HT1080 (cell line): Measurements from ENCODE around the gene PDK1. TPM values are rescaled to one million over a fixed set of nuclear protein-coding genes. Genes with fewer than 3 reads are reported as not detected.
"Not testable (repeated sequence)": the region's sequence is repeated elsewhere in the genome, so short reads cannot be mapped to it uniquely, and the experiment has no call there.

Experiments used
- DNase-seq: peaks from one replicate; pipeline ENCODE4 v3.0.0-alpha.2; 2015; ENCODE audit warnings: low read depth
- total RNA-seq: library from RNA; depleted of rRNA; stranded (reverse); fragments of >200 nt; shearing (Covaris generic); gene quantifications from 2 replicates; pipeline ENCODE4 v1.2.3, GENCODE V29; 2014

PDK1 gene
- total RNA-seq, 1 experiment from 2014 or later: 11.3 TPM

DNA sequence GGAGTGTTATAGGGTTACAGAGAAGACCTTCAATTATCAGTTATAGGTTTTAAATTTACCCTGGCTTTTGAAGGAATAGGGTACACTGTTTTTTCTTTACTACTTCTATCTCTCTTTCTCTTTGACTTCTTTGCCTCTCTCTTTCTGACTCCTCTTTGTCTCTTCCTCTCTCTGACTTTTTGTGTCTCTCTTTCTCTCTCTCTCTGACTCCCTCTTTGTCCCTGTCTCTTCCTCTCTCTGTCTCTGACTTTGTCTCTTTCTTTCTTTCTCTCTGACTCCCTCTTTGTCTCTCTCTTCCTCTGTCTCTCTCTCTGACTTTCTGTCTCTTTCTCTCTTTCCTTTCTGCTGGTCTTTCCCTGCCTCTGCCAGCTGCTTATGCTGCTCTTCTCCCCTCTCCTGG, 36.3 kb downstream of the PDK1 start:
- DNase-seq: not testable (repeated sequence)

DNA sequence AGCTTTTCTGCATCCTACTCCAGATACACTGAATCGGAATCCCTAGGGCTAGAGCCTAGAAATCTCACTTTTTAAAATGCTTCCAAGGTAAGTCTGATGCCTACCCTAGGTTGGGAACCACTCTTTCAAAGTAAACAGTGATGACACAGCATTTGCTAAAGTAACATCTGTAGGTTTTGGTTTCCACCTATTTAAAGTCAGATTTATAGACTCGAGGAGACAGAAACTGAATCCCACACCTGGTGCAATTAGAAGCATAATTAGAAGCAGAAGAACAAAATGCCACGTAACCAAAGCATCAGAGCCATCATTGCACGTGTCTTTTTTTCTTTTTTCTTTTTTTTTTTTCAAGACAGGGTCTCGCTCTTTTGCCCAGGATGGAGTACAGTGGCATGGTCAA, 40.9 kb downstream of the PDK1 start:
- no peak for DNase-seq

DNA sequence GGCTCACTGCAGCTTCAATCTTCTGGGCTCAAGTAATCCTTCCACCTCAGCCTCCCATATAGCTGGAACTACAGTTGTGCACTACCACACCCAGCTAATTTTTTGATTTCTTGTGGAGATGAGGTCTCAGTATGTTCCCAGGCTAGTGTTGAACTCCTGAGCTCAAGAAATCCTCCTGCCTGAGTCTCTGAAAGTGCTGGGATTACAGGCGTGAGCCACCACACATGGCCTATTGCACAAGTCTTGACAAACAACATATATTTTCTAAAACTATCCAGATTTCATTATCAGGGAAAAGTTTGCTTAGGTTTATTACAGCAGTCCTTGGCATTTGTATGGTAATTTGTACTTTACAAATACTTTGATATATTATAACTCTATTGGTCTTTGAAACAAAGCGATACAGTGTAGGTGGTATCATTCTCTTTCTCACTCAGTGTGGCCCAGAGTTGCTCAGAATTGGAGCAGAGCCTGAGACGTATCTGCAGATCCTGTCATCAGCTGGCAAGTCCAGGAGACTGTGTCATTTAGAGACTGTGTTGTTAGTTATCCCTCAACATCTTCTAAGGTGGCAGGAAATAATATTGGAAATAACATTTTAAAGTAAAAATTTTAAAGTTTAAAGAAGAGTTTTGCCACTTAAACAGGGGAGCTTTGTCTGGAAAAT, 41.4 kb downstream of the PDK1 start:
- no peak for DNase-seq

DNA sequence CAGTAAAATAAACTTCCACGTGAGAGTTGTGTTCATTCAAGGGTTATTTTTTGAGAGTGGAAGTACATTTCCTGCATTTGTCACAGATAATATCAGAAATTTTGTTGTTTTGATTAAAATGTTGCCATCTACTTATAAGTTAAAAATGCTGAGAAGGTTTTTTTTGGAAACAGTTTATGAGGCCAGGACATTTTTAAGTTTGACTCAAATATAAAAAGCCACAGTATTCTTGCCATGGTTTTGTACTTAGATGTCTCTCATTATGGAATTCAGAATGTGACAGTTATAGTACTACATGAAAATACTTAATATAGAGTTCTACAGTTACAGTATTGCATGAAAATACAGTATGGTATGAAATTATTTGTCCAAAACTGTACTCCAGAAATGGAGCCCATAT, 44.1 kb downstream of the PDK1 start:
- DNase-seq: no peak

DNA sequence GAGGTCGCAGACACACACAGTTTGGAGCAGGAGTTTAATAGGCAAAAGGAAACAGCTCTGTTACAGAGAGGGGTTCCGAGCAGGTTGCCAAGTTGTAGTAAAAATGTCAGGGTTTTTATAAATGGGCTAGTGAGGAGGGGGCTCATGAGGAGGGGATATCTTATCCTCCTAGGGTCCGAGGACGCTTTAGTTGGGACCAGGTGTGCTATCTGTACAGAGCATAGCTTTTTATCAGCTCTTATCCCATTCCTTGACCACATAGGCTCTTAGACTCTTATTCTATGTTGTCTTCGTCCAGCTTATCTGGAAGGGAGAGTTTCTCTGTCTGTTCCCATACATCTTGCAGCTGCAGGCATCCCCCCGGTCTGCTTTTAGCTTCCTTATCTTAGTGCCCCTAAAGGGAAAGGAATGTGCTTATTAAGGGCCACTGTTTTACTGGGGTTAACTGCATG, 44.7 kb downstream of the PDK1 start:
- no peak for DNase-seq

DNA sequence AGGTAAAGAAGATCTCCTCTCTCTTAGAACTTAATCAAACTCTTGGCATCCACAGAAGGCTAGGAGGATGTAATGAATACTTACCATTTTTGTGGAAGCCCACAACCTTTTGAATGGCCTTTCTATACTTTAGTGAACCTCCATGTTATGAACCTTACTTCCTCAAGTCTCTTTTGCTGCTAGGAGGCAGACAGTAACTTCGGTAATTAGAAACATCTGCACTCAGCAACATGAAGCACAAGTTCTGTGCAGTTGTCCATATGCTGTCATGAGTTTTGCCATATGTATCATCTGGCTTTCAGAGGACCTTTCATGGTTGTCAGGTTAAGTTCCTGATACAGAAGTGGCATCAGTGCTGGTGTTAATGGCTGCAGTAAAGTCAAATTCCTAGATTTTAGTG, 50.4 kb downstream of the PDK1 start:
- DNase-seq: no peak

DNA sequence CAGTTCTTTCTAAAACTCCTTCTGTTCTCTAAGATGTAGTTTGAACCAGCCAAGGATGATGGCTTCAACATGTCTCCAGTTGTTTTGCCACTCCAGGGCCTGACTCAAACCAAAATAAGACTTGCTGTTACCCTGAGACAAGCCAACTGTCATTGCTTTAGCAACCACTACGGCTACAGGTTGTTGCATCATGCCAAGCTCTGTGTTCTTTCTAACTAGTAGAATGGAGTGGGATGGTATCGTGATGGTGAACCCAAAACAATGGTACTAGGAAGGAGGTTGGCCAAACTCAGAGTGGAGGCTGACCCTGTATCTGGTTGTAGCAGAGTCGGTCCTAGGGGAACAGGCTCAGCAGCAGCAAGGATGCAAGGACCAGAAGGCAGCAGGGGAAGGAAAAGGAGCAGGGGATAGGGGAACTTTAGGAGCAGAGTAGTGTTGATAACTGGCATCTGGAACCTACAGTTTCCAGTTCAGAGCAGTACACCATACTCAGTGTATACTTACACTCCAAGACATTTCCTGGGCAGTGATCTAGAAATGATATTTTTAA, 51.6 kb downstream of the PDK1 start:
- DNase-seq: no peak

DNA sequence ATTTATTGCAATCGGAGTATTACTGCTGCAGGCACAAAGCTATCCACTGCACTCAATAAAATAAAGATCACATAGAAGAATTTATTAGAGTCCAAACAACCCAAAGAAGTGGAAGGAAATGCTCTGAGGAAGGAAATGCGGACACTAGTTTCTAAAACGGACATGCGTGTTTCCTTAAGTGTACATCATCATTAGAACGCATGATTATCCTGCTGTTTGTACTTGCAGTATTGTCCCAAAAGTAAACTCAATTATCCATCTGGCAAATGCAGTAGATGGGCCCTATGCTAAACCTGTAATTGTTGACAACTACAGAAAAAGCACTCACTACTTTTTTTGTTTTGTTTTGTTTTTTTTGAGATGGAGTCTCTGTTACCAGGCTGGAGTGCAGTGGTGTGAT, 53.6 kb downstream of the PDK1 start:
- DNase-seq: no peak

DNA sequence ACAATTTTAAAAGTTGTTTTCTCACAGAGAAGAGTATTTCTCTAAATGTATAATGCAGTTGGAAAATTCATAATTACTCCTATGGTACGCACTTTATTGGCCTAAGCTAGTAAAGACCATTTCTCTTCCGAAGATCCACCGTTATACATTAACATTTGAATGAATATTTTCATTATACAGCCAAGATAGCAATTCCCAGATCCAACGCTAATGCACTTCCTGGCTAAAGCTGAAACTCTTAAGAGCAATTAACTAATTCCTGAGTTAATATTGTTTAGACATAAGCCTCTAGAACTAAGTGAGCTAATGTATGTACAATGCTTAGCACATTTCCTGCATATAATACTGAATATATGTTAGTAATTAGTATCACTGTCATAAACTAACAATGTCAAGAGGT, 56.2 kb downstream of the PDK1 start:
- no peak for DNase-seq

DNA sequence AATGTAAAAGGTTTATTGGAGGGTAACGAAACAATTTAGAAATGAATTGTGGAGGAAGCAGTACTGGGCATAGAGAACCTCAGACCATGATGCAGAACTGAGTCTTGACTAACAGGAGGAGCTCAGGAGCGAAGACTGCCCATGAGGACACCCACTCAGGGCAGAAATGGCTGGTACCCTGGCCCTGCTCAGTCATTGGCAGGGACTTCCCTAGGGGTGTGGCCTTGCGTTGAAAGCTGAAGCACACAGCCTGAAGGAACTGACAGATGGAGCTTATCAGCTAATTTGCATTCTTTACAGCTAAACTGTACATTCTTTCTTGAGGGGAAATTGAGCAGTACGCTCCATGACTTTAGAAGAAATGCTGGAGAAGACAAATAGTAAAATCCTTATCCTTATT, 57.1 kb downstream of the PDK1 start:
- no peak for DNase-seq

DNA sequence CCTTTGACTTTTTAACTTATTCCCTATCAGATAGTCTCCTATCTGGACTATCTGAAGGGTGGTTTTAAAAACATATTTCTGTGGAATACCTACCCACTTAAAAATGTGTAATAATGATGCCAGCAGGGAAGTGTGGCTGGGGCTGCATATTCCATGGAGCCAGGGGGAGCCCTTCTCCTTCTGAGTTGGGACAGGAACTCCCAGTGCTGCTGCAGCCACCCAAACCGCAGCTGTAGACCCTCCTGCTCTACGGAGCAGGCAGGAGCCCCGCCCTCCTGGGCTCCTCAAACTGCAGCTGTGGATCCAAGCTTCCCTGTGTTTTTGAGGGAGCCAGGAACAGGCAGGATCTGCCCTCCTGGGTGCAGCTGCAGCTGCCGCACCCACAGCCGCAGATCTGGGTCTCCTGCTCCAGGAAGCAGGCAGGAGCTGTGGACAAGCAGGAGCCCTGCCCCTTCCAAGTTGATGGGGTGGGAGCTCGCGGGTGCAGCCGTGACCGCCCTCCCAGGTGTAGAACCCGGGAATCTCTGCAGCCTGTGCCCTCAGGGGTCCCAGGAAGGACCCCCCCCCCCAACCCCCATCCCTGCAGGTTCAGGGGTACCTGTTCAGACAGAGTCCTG, 57.8 kb downstream of the PDK1 start:
- no peak for DNase-seq

DNA sequence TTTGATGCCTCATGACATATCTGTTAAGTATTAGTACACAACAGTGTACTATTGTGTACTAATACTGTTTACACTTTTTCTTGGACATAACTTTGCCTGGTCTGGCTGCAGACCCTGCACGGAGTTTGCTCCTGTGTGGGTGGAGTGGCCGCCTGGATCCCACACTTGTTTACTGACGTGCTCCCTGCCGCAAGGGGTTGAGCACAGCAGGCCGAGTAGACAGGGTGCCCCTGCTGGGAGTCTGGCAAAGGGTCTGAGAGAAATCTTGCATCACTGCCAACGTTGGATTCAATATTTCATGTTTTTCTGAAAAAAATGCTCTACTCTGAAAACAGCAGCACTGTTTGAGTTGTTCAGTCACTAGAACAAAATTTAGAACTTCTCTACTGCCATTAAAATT, 59.0 kb downstream of the PDK1 start:
- no peak for DNase-seq

DNA sequence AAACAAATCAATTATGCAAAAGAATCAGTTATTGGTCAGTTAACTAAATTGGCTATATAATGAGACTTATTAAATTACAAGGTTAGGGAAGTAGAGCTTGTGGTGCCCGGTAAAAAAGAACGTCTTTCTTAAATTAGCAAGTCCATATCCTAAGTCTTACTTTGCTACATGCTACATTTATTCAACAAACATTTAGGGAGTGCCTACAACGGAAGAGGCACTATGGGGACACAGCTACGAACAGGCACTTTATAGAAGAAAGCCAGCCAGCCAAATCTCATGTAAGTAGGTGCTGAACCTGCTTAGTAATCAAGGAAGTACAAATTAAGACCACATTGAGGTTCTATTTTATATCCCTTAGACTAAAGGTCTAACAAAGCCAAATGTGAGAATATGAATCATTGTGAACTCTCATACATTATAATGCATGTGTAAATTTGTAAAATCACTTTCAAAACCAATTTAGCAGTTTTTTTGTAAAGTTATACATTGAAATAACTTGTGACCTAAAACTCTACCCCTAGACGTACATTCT, 59.9 kb downstream of the PDK1 start:
- DNase-seq: no peak

DNA sequence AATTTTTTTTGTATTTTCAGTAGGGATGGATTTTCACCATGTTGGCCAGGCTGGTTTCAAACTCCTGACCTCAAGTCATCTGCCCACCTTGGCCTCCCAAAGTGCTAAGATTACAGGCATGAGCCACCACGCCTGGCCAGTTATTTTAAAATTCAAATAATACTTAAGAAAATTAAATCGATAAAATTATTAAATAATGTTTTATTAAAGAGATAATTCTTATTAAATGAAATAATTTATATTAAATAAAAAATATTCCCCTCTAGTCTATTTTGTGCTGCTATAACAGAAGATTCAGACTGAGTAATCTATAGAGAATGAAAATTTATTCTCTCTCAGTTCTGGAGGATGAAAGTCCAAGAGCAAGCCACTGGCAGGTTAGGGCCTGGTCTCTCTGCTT, 61.2 kb downstream of the PDK1 start:
- DNase-seq: no peak

DNA sequence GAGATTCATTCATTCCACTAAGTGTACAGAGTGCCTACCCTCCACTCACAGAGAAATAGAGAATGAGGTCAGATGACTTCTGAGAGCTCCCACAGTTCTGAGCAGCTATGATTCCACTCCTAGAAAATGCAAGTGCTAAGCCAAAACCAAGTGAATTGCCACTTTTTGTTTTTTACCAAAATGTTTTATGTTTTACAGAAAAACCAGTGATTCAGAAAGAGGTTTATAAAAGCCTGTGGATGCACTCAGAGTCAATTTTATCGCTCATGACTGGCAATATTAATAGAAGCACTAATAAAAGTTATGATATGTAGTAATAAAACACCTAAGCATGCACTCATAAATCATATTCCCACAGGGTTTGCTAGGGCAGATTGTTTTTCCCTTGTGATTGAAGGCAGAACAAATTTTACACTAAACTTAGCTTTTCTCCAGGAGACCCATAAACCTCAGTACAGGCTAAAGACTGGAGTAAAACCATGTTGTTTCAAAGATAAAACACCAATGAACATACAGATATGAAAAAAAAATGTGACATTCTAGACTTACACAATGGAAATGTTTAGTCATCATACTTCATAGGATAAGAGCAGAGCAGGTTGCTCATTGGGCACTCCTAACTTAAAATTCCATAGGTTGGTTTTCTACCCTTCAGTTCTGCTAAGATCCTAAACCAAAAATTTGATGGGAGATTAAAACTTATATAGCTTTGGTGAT, 67.5 kb downstream of the PDK1 start:
- no peak for DNase-seq

DNA sequence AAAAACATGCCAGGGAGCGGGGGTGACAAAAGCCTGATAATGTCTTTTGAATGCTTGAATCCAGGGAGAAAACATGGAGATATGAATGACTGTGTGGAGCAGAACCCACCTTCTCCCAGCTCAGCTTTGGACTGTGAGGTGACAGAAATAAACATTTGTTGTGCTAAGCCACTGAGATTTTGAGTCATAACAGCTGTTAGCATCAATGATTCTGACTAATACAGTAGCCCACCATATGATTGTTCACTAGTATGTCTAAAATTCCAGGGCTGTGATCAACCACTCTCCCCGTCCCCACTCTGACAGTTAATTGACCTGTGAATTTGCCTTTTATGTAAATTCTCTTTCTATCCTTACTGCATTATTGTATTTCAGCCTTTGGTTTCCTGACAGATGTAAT, 69.1 kb downstream of the PDK1 start:
- DNase-seq: no peak

DNA sequence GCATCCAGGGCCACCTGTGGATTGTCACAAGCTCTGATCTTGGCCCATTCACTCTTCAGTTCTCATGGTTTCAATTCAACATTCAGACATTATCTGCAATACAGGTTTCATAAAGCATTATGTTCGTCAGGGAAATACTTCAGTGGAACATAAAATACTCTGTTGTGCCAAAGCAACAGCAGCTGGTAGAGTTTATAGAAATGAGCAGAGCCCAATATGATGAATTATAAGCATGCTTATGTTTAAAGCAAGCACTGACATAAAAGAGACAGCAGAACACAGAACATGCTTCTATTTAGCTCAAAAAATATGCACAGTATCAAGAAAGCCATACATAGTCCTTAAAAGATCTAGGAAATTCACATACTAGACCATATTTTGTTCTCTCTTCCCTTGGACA, 71.3 kb downstream of the PDK1 start:
- DNase-seq: no peak

DNA sequence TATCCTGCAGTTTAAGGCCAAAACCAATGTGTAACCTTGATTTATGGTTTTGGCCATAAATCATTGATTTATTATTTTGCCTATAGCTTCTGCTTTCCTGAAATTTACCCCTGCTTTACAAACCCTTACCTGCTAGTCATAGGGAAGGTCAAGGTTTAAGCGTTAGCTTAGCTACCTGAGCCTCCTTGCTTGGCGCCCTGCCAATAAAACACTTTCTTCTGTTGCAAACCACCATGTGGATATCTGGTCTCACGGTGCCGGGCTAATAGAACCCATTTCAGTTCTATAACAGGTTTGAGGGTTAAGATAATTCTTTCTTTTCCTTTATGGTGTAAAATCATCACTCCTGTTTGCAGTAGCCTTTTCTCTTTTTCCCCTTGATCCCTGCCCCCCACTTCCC, 72.2 kb downstream of the PDK1 start:
- DNase-seq: no peak

DNA sequence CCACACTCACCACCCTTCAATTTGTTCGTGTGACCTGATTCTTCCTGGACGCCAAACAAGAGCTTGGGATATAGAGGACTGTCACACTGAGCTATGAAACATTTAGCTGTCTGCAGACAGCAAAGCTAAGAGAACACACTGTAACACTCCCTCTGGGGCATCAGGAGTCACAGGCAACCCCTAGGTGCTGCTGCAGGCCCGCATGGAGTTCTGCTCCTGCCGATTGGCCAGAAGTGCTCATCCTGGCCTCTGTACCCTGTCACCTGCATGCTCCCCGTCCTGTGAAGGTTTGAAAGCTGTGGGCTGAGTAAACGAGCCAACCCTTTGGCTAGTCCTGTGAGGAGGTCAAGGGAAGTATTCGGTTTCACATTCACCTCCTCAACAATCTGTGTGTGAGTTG, 73.7 kb downstream of the PDK1 start:
- DNase-seq: no peak

DNA sequence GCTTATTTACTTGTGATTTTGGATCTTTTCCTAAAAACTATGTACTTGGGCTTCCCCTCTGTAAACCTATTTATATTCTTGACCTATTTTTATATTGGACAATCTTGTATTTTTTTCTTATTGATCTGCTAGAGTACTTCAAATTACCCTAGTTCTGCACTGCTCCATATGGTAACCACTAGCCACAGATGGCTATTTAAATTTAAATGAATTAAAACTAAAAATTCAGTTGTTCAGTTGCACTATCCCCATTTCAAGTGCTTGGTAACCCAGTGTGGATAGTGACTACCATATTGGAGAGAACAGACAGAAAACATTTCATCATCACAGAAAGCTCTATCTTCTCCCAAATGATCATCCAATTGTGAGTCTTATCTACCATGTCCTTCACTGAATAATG, 74.3 kb downstream of the PDK1 start:
- DNase-seq: no peak

DNA sequence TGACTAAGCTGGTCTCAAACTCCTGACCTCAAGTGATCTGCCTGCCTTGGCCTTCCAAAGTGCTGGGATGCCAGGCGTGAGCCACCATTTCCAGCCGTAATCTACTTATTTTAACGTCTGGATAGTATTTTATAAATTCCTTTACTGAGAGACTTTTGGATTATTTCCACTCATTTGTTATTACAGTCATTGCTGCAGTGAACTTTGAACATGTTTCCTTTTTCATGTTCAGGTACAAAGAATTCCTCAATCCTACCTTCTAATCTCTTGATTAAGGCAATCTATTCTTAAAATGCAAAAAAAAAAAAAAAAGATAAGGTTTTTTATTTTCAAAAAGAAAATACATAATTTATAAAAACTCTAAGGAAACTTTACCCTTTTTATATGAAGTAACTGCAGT, 78.6 kb downstream of the PDK1 start:
- no peak for DNase-seq

DNA sequence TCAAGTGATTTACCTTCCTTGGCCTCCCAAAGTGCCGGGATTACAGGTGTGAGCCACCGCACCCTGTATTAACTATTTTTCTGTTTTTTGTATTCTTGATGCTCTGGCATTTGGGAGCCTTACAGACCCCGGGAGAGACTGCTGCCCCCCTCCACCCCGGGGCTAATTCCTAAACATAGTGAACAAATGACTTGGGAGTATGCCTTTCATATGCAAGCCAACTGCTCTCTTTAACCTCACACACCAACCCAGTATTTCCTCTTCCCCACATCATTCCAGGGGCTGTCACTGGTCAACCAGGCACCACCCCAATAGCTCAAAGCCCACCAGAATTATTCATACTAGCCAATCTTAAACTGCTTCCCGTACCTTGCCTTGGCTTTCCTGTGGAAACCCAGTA, 79.7 kb downstream of the PDK1 start:
- DNase-seq: no peak
